Right lobe of liver (tissue), 4 donors: ENCODE data around the gene DSE.

ENCODE experiments used
- POLR2A ChIP-seq: fragments of 450-650 bp; IDR thresholded peaks from one replicate; pipeline ENCODE4 v1.6.1; 2017; ENCODE audit warnings: antibody characterized with exemption, mild to moderate bottlenecking
- TF ChIP-seq, protein P1 (sequence below), 4 donors: fragments of 200-600 bp in 3 of 4; fragments of 450-650 bp in 1 of 4; IDR thresholded peaks; one replicate each; pipeline versions ENCODE4 v1.5.1 to v1.8.0; 2016 to 2022; ENCODE audit warnings: antibody characterized with exemption in 4 of 4, mild to moderate bottlenecking in 2 of 4
- donor health status: DM: no; HTN: no; CAD: no.
- donor health status: DM: no; HTN: no; CAD: no.
- donor health status: DM: no; HTN: yes; CAD: no.

DNA sequence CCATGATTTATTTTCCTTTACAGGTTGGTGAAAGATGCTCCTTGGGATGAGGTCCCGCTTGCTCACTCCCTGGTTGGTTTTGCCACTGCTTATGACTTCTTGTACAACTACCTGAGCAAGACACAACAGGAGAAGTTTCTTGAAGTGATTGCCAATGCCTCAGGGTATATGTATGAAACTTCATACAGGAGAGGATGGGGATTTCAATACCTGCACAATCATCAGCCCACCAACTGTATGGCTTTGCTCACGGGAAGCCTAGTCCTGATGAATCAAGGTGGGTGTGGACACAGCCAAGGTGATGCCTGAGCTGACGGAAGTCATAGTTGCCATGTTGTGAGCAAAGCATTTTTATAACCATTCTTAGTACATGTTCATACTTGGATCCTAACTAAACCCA, 55.8 kb downstream of the DSE start:
- no peak for TF ChIP-seq POLR2A
- TF ChIP-seq, protein P1, sequence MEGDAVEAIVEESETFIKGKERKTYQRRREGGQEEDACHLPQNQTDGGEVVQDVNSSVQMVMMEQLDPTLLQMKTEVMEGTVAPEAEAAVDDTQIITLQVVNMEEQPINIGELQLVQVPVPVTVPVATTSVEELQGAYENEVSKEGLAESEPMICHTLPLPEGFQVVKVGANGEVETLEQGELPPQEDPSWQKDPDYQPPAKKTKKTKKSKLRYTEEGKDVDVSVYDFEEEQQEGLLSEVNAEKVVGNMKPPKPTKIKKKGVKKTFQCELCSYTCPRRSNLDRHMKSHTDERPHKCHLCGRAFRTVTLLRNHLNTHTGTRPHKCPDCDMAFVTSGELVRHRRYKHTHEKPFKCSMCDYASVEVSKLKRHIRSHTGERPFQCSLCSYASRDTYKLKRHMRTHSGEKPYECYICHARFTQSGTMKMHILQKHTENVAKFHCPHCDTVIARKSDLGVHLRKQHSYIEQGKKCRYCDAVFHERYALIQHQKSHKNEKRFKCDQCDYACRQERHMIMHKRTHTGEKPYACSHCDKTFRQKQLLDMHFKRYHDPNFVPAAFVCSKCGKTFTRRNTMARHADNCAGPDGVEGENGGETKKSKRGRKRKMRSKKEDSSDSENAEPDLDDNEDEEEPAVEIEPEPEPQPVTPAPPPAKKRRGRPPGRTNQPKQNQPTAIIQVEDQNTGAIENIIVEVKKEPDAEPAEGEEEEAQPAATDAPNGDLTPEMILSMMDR (IDR thresholded peaks at IDR 0.05) = no peak
